HG02970 (cell line): Measurements from ENCODE around the gene DHRS9.
"Not testable (repeated sequence)": the region's sequence is repeated elsewhere in the genome, so short reads cannot be mapped to it uniquely, and the experiment has no call there.

Experiments used
- ATAC-seq: cut with Tn5 transposase; IDR thresholded peaks from one replicate; pipeline ENCODE4 v1.9.1; 2021; ENCODE audit warnings: mild to moderate bottlenecking, moderate library complexity, moderate number of reproducible peaks; ENCODE audit not compliant: unreplicated experiment, low FRiP score

DHRS9 gene

GRCh38 chr2:169119851-169120250, 50.5 kb downstream of the DHRS9 start:
- ATAC-seq = no peak

- no peak for ATAC-seq
These were observed 60.4 kb downstream of the DHRS9 start for GRCh38 chr2:169129703-169130243.

GRCh38 chr2:169131587-169132512, 62.5 kb downstream of the DHRS9 start:
- ATAC-seq = peak; percentile 88

- ATAC-seq = not testable (repeated sequence)
These were observed 64.9 kb downstream of the DHRS9 start for GRCh38 chr2:169134272-169134671.

GRCh38 chr2:169136428-169136827, 67.1 kb downstream of the DHRS9 start:
- not testable (repeated sequence) for ATAC-seq

- no peak for ATAC-seq
These were observed 67.6 kb downstream of the DHRS9 start for GRCh38 chr2:169136885-169137534.

GRCh38 chr2:169137924-169138323, 68.6 kb downstream of the DHRS9 start:
- no peak for ATAC-seq

- no peak for ATAC-seq
These were observed 69.8 kb downstream of the DHRS9 start for GRCh38 chr2:169139145-169139544.

GRCh38 chr2:169139993-169140767, 70.8 kb downstream of the DHRS9 start:
- no peak for ATAC-seq

- ATAC-seq = no peak
These were observed 72.5 kb downstream of the DHRS9 start for GRCh38 chr2:169141713-169142352.

- no peak for ATAC-seq
These were observed 74.6 kb downstream of the DHRS9 start for GRCh38 chr2:169143998-169144397.
